Body of pancreas (tissue), 4 donors: Measurements from ENCODE around the gene AOAH. TPM values are rescaled to one million over a fixed set of nuclear protein-coding genes. Genes with fewer than 3 reads are reported as not detected.
"Not testable (repeated sequence)": the region's sequence is repeated elsewhere in the genome, so short reads cannot be mapped to it uniquely, and the experiment has no call there.

Experiments used
- ATAC-seq: fragments of 150-250 bp; one replicate; pipeline ENCODE4 v1.9.1; 2016
- DNase-seq, 4 donors: peaks; one replicate each; pipeline ENCODE4 v3.0.0-alpha.2; 2019
- H3K27ac ChIP-seq, 4 donors: fragments of 200-600 bp; sonication (generic); 1 replicate in 3 of 4; 2 replicates in 1 of 4; pipeline versions ENCODE4 v1.5.1 to v1.6.1; 2016 to 2019; ENCODE audit warnings: mild to moderate bottlenecking in 1 of 4, mixed read lengths in 1 of 4, moderate library complexity in 1 of 4
- H3K27me3 ChIP-seq, 2 donors: fragments of 200-600 bp; sonication (generic); one replicate each; pipeline ENCODE4 v1.6.0; 2016; ENCODE audit warnings: mild to moderate bottlenecking in 1 of 2
- H3K36me3 ChIP-seq, 2 donors: fragments of 200-600 bp; sonication (generic); replicated peaks in 1 of 2; 2 replicates each; pipeline ENCODE4 v1.5.1; 2016; ENCODE audit warnings: low read depth in 2 of 2; ENCODE audit not compliant: insufficient read depth in 1 of 2
- H3K4me1 ChIP-seq: fragments of 200-600 bp; sonication (generic); one replicate; pipeline ENCODE4 v1.6.0; 2016
- H3K4me3 ChIP-seq, 2 donors: fragments of 200-600 bp; sonication (generic); 1 replicate in 1 of 2; 2 replicates in 1 of 2; pipeline ENCODE4 v1.5.1; 2016 to 2019
- H3K9me3 ChIP-seq, 3 donors: fragments of 200-600 bp; sonication (generic); 1 replicate in 2 of 3; 2 replicates in 1 of 3; pipeline ENCODE4 v1.5.1; 2016
- CTCF ChIP-seq, 7 experiments: fragments of 450-650 bp in 4 of 7; fragments of 200-600 bp in 3 of 7; sonication (generic) in 3 of 7; IDR thresholded peaks; one replicate each; pipeline ENCODE4 v1.5.1; 2016 to 2019; ENCODE audit warnings: antibody characterized with exemption in 7 of 7
- POLR2A ChIP-seq, 3 donors: fragments of 450-650 bp; IDR thresholded peaks; one replicate each; pipeline ENCODE4 v1.6.1; 2016; ENCODE audit warnings: antibody characterized with exemption in 3 of 3, mild to moderate bottlenecking in 2 of 3
- WGBS, 2 donors: methylation state at CpG; one replicate each; pipeline ENCODE4 v1.1.5; 2017; 5-methylcytosine and 5-hydroxymethylcytosine counted together
- intact Hi-C: fragments of 100-400 bp; cut with DNase I; formaldehyde crosslinking; loops from one replicate; pipeline ENCODE4 v1.15.1; 2023
- total RNA-seq, 2 donors: library from RNA; depleted of rRNA; stranded (reverse); fragments of >200 nt; gene quantifications; one replicate each; pipeline ENCODE4 v1.1.0, GENCODE V29; 2016

The AOAH gene
- total RNA-seq, 2 donors from 2014 or later = 4.9 to 6.2 TPM

DNA sequence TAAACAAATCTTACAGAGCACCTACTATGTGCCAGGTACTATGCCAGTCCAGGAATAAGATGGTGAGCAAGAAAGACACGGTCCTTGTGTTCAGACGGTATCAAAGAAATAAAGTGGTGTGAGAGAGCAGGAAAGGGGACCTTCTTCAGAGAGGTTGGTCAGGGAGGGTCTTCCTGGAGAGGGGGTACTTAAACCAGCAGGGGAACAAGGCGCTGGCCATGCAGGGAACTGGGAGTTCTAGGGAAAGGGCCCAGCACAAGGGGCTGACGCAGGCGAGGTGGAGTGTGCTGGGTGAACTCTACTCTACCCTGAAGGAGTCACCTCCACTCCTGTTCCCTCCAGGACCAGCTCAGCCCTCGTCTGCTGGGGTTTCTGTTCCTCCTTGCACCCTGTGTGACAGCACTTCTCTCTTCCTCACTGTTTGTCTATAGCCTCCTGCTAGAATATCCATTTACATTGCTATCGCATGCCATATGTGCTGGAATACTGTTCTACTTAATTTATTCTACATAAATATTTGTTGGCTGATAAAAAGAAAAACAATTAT lies 73.5 kb downstream of the AOAH start:
- ATAC-seq (no peak), DNase-seq (no peak)
- Histone ChIP-seq H3K4me3 (no peak overlapping the region), H3K4me1 (no peaks in the 10 kb centered on the region), H3K27me3 (no peaks in the 10 kb centered on the region), H3K27ac (no peak overlapping the region), H3K36me3 (no peaks in the 10 kb centered on the region), H3K9me3 (no peaks in the 10 kb centered on the region)
- TF ChIP-seq POLR2A (IDR thresholded peaks at IDR 0.05) = no peak
- no peak for TF ChIP-seq CTCF (IDR thresholded peaks at IDR 0.05)
- WGBS, 2 donors = 84 to 93% methylated on average over 7 of the region's 7 CpGs
- intact Hi-C loops = no loop called here

GRCh38 chr7:36650320-36650719 lies 74.0 kb downstream of the AOAH start:
- intact Hi-C loops = no loop called here
- ATAC-seq = no peak
- 83 to 91% methylated on average over 4 of the region's 4 CpGs for WGBS, 2 donors

GRCh38 chr7:36649319-36649718 lies 75.0 kb downstream of the AOAH start:
- DNase-seq, H3K9me3 ChIP-seq, H3K27ac ChIP-seq, H3K27me3 ChIP-seq, intact Hi-C loops, ATAC-seq, H3K4me3 ChIP-seq, H3K36me3 ChIP-seq, H3K4me1 ChIP-seq: not testable (repeated sequence)
- 94 to 96% methylated on average over 6 of the region's 6 CpGs for WGBS, 2 donors

More at GRCh38 chr7:36650320-36650719, 74.0 kb downstream of the AOAH start:
- Histone ChIP-seq H3K36me3 (no peaks in the 10 kb centered on the region), H3K27ac (no peak overlapping the region), H3K27me3 (no peaks in the 10 kb centered on the region), H3K4me3 (no peak overlapping the region), H3K9me3 (no peaks in the 10 kb centered on the region), H3K4me1 (no peaks in the 10 kb centered on the region)
- TF ChIP-seq POLR2A (IDR thresholded peaks at IDR 0.05) (no peak), CTCF (IDR thresholded peaks at IDR 0.05) (no peak)
- DNase-seq = no peak

DNA sequence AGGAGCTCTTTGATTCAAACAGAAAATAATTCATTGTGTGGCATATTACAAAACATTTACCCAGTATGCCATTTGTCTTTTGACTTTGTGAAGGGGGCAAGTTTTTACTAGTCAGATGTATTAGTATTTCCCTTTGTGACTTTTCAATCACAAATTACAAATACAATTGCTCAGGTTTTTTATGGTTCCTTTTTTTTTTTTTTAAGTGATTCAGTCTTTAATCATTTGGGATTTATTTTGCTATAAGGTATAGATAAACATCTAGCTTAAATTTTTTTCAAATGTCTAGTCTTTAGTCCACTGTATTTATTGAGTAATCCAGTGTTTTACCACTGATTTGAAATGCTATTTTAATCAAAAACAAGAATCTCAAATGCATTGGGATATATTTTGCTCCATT lies 75.9 kb downstream of the AOAH start:
- Histone ChIP-seq H3K9me3 (no peaks in the 10 kb centered on the region), H3K36me3 (no peaks in the 10 kb centered on the region), H3K27ac (no peak overlapping the region), H3K4me3 (no peak overlapping the region), H3K4me1 (no peaks in the 10 kb centered on the region), H3K27me3 (no peaks in the 10 kb centered on the region)
- no peak for DNase-seq
- intact Hi-C loops = no loop called here
- ATAC-seq = no peak
- TF ChIP-seq CTCF (IDR thresholded peaks at IDR 0.05) (no peak), POLR2A (IDR thresholded peaks at IDR 0.05) (no peak)

- Histone ChIP-seq H3K9me3 (no peaks in the 10 kb centered on the region), H3K27ac (no peak overlapping the region), H3K36me3 (no peaks in the 10 kb centered on the region), H3K4me1 (no peaks in the 10 kb centered on the region), H3K4me3 (no peak overlapping the region), H3K27me3 (no peaks in the 10 kb centered on the region)
- ATAC-seq (no peak), DNase-seq (no peak)
- WGBS, 2 donors = 70 to 73% methylated on average over 4 of the region's 4 CpGs
- TF ChIP-seq POLR2A (IDR thresholded peaks at IDR 0.05) = no peak
- no peak for TF ChIP-seq CTCF (IDR thresholded peaks at IDR 0.05)
- intact Hi-C loops = no loop called here
These were observed 79.5 kb downstream of the AOAH start for GRCh38 chr7:36644625-36645422.
